GM12892 (cell line): Measurements from ENCODE around the gene GOLM1.

Source experiments
- DNase-seq: peaks from one replicate; pipeline ENCODE4 v3.0.0; 2011; ENCODE audit not compliant: insufficient read length
- FAIRE-seq: peaks from 2 replicates; lab custom pipeline; 2011; peaks lifted over from hg19 to GRCh38; lab: Jason Lieb, UNC
- POLR2A ChIP-seq: IDR thresholded peaks from 2 replicates; pipeline ENCODE4 v1.6.1; 2011; ENCODE audit warnings: low read depth, low read length, control low read depth
- POLR2AphosphoS5 ChIP-seq: IDR thresholded peaks from 2 replicates; pipeline ENCODE4 v1.6.1; 2011; ENCODE audit warnings: low read depth, low read length, control low read depth
- TAF1 ChIP-seq: IDR thresholded peaks from 2 replicates; pipeline ENCODE4 v1.6.1; 2011; ENCODE audit warnings: low read depth, mild to moderate bottlenecking, control low read depth, low read length, borderline replicate concordance

The GOLM1 gene

GRCh38 chr9:85981369-85981768 is 118.0 kb downstream of the GOLM1 start:
- FAIRE-seq (no peak), DNase-seq (no peak)
- TF ChIP-seq POLR2AphosphoS5 (no peak), POLR2A (no peak), TAF1 (no peak)

- TF ChIP-seq POLR2AphosphoS5 (no peak), TAF1 (no peak), POLR2A (no peak)
- DNase-seq: no peak
- no peak for FAIRE-seq
Measured at GRCh38 chr9:85978496-85978895, 120.9 kb downstream of the GOLM1 start.
